Activated T-cell treated with anti-CD3 and anti-CD28 coated beads for 48 hours (primary cell): Measurements from ENCODE around the gene SEPTIN14.
"Not testable (repeated sequence)": the region's sequence is repeated elsewhere in the genome, so short reads cannot be mapped to it uniquely, and the experiment has no call there.

Source experiments
- DNase-seq: peaks from one replicate; pipeline ENCODE4 v3.0.0-alpha.2; 2020; ENCODE audit warnings: low read depth

SEPTIN14 gene

DNA sequence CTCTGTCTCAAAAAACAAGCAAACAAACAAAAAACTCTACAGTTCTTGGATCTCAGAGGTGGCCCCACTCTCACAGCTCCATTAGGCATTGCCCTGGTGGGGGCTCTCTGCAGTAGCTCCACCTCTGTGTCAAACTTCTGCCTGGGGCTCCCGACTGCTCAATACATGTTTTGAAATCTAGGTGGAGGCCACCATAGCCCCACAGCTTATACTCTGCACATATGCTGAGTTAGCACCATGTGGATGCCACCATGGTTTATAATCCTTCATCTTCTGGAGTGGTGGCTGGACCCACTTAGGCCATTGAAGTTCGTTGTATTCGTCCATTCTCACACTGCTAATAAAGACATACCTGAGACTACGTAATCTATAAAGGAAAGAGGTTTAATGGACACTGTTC is 78.4 kb downstream of the SEPTIN14 start:
- DNase-seq, result no peak

DNA sequence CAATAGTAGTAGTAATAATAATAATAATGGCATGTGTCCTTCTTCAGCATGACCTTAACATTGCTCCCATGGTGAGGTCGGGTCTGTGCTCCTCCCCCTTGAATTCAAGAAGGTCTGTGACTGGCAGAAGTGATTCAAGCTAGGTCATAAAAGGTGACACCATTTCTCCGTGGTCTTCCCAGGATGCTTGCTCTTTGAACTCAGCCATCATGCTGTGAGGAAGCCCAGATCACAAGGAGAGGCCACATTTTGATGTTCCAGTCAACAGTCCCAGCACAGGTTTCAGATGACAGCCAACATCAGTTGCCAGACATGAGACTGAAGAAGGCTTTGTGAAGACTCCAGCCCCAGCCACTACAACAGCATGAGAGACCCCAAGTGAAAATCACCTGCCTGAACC is 83.9 kb downstream of the SEPTIN14 start:
- DNase-seq, result no peak

DNA sequence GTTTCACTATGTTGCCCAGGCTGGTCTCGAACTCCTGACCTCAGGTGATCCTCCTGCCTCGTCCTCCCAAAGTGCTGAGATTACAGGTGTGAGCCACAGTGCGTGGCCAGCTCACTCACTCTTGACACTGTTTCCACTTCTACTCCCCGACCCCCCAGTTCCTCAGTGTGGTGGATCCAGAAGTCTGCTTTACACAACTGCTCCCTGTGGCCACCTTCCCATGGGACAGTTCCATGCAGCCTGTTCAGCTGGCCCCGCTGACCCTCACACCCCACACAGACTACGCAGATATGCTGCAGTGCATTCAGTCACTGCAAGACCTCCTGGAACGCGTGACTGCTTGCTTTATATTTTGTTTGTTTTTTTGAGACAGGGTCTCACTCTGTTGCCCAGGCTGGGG is 86.4 kb downstream of the SEPTIN14 start:
- no peak for DNase-seq

DNA sequence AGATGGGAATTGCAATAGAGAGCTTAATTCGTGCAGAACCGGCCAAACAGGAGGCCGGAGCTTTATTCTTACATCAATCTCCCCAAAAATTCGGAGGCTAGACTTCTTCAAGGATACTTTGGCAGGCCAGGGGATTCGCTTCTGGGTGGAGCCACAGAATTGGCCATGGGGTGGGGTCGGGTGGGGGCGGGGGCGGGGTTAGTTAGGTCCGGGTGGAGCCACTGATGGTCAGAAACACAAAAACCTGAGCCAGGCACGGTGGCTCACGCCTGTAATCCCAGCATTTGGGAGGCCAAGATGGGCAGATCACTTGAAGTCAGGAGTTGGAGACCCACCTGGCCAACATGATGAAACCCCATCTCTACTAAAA is 87.5 kb downstream of the SEPTIN14 start:
- no peak for DNase-seq

DNA sequence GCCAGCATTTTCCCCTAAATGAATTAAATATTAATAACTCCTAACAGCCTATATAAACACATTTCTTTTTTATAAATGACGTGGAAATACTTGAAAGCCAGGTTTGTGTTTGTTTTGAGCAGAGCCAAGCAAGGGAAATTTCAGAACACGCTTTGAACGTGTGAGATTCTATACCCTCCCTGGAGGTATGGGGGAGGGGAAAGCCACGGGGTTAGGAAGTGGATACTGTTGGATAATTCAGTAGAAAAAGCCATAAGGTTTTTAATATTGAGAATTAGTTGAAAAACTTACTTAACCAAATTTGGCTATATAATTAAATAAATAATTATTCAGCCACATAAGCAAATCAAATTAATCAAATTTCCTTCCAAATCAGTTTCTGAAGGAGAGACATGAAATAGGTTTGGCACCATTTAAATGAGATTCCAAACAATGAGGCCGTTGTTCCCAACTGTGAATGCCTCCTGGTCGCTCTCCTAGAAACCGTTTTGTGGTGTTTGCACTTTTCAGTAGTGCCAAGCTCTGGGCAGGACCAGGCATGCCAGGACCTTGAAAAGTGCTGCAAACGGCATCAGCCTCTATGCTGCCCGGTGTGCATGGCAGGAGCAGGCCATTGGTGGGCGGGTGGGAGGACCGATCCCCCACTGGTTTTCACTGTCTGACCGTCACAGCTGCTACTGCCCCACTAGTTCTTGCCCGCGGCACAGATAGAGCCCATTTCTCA is 88.1 kb downstream of the SEPTIN14 start:
- no peak for DNase-seq

DNA sequence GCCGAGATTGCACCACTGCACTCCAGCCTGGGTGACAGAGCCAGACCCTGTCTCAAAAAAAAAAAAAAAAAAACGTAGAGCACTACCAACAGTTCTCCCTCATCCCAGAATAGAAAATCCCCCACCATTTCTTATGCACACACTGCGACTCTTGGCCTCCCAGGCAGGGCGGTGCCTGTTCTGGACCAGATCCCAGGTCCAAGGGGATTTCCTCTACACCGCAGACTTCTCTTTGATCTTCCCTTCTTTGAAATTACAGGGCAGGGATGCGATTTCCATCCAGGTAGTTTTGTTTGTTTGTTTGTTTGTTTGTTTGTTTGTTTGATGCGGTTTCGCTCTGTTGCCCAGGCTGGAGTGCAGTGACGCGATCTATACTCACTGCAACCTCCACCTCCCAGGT is 91.8 kb downstream of the SEPTIN14 start:
- no peak for DNase-seq

DNA sequence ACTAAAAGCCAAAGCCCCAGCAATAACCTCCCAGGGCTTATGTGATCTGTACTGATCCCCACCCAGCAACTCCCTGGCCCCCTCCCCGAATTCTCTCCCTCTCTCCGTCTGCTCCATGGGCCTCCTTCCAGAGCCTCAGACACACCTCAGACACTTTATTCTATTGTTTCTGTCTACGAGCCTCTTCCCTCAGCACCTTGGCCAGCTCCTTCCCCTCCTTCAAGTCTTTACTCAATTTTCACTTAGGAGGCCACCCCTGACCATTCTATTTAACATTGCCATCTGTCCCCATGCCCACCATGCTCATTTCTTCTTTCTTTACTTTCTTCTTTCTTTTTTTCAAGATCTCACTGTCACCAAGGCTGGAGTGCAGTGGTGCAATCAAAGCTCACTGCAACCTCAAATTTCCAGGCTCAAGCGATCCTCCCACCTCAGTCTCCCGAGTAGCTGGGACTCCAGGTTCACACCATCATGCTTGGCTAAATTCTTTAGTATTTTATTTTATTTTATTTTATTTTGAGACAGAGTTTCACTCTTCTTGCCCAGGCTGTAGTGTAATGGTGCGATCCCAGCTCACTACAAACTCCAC is 109.2 kb downstream of the SEPTIN14 start:
- not testable (repeated sequence) for DNase-seq

DNA sequence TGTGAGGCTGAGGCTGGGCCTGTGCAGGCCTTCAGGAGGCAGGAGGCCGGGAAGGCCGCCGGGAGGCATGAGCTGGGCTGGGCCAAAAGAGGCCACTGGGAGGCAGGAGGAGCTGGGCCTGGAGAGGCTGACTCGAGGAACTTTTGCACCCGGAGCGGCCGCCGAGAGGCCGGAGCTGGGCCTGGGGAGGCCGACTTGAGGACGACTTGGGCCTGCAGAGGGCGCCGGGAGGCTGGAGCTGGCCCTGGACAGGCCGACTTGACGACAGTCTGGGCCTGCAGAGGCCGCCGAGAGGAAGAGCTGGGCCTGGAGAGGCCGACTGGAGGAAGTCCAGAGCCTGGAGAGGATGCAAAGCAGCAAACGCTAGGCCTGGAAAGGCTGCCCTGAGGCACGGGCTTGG is 117.8 kb downstream of the SEPTIN14 start:
- not testable (repeated sequence) for DNase-seq
